NCI-H2227 treated with DMSO at 0.1 percent for 48 hours (cell line): ENCODE results near the gene STX11.

Experiments
- DNase-seq: peaks from one replicate; lab custom pipeline; 2025; lab: John Stamatoyannopoulos, UW

Gene STX11

DNA sequence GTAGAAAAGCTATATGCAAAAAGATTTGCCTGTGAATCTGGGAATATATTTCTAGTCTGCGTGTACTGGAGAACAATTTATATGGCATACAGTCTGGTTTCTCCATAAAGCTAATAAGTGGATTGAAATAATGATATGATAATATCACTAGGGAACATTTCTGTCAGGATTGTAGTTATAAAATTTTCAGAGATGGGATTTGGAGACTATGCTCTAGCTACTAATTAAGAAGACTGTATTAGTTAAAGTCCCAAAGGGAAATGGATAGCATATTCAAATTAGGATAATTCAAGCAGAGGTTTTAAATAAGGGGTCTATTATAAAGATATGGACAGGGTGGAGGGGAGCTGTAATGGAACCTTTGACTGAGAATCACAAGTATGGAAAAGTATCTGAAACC lies 7.2 kb upstream of the STX11 start:
- DNase-seq, result no peak

- no peak for DNase-seq
Observed at GRCh38 chr6:144143878-144144277, 6.4 kb upstream of the STX11 start.

- no peak for DNase-seq
Observed at GRCh38 chr6:144144996-144145395, 5.3 kb upstream of the STX11 start.

DNA sequence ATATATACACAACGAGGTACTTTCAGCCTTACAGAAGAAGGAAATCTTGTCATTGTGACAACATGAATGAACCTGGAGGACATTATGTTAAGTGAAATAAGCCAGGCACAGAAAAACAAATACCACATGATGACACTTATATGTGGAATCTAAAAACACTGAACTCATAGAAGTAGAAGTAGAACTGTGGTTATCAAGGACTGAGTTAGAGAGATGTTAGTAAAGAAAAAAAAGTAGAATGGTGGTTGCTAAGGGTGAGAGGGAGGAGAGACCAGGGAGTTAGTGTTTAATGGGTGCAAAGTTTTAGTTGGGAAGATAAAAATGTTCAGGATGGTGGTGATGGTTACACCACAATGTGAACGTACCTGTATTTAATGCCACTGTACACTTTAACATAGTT lies 4.8 kb upstream of the STX11 start:
- DNase-seq, result no peak

DNA sequence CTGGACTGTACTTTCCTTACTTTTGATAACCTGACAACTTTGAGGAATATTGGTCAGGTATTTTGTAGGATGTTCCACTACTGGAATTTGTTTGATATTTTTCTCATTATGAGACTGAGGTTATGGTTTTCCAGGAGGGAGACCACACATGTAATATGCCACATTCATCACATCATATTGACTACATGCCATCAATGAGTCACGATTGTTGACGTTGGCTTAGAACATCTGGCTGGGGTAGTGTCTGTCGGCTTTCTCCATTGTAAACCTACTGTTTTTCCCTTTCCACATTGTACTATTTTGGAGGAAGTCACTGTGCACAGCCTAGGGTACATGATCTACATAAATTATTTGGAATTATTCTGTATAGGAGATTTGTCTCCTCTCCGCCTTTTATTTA lies 1.4 kb upstream of the STX11 start:
- DNase-seq, result no peak

- no peak for DNase-seq
Observed at GRCh38 chr6:144149558-144149893, 791 bp upstream of the STX11 start.

DNA sequence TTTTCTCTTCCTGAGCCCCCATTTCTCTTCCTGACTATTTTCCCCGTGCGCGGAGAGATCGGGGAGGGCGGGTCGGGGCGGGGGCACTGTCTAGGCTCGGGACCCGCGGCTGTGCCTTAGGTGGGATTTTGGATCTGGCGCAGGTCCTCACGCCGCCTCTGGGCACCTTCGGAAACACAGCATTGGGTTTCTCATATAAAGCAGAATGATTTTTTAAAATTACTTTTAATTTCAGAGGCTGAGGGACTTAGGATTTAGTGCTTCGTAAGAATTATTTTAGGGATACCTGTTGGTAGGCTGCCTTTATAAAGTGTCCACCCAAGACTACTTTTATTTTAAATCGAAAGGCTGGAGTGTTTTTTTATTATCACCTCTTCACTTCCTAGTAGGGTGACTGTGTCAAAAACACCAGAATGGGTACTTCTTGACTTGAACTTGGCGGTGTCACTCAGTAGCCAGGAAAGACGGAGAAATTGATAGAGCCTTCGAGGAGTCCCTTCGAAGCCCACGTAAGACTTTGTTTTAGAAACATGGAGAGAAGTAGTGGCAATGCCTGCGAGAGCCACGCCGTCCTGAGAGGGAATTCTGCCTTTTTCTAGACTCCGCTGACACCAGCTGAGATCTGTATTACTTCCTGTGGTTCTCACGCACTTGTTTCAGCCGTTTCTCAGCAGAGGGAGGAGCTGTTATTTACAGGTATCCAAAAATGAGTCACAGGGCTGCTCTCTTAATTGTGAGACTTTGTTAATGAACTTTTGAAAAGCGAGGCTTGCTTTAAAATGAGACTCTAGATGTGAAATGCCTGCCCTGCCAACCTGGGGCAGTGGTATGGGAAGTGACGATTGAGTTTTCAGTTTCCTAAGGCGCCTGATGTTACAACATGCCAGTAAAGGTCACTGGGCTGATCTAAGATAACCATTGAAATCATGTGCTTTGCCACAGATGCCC lies 667 bp downstream of the STX11 start:
- DNase-seq, result no peak

DNA sequence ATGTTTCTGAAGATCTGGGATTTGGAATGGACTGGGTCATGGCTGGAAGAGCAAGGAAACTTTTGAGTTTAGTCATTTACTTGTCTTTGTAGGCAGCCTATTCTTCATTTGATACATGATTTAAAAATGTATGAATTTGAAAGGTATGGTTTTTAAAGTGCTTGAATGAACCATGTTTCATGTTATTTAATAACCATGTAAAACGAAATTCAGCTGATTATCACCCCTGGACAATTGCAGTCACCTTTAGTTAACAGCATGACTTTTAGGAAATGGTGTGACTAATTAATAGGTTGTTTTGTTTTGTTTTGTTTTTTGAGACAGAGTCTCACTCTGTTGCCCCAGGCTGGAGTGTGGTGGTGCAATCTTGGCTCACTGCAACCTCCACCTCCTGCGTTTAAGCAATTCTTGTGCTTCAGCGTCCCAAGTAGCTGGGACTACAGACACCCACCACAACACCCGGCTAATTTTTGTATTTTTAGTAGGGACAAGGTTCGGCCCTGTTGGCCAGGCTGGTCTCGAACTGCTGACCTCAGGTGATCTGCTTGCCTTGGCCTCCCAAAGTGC lies 2.1 kb downstream of the STX11 start:
- DNase-seq, result no peak

- DNase-seq, result no peak
Observed at GRCh38 chr6:144153260-144153659, 2.9 kb downstream of the STX11 start.

GRCh38 chr6:144153971-144154370 lies 3.7 kb downstream of the STX11 start:
- DNase-seq, result no peak

DNA sequence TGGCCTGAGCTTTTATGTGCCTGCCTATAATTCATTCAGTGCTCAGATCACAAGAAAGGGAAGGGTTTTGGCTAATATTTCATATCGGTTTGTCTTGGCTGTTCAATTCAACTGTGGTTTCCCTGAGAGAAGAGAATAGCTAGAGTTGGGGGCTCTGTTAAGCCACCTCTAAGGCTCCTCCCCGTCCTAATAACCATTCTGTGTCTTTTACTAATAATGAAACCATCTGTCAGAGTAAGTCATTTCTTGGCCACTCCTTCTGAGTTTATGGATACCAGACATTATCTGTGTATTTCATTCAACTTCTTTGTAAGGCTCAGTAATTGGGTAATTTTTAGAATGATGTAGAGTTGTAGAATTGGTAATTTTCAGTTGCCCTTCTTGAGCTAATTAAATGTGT lies 5.2 kb downstream of the STX11 start:
- no peak for DNase-seq

DNA sequence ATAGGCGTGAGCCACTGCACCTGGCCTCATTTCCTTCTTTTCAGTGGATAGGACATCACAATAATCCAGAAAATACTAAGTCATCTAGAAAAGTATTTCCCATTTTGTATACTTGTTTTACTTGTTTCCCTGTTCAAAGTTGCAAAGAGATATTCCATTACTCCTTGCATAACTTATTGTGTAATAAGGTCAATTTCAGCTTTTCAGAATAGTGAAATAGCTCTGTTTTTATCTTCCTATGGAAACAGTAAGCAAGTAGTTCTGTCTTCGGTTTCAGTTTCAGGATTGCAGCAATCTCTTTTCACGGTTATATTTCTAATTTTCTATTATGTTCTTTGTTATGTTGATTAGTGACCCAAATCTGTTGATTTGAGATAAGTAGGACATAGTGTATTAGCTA lies 6.0 kb downstream of the STX11 start:
- no peak for DNase-seq

- DNase-seq, result no peak
Observed at GRCh38 chr6:144156991-144157390, 6.7 kb downstream of the STX11 start.

GRCh38 chr6:144158133-144158532 lies 7.8 kb downstream of the STX11 start:
- no peak for DNase-seq

DNA sequence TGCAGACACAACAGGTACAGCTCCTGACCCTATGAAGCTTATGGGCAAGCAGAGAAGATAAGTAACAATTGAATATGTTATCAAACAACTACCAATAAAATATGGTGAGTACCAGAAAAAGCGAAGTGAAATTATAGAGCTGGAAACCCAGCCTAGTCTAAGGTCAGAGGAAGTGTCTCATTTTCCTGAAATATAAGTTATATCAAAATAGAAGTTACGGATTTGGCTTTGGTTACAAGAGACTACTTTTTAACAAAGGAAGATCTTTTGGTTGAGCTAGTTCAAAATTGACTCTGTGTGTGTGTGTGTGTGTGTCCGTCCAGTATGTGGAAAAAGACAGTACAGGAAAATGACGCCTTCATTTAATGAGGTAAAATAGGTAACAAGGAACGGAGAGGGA lies 8.9 kb downstream of the STX11 start:
- DNase-seq, result no peak

- DNase-seq, result no peak
Observed at GRCh38 chr6:144159742-144160141, 9.4 kb downstream of the STX11 start.

DNA sequence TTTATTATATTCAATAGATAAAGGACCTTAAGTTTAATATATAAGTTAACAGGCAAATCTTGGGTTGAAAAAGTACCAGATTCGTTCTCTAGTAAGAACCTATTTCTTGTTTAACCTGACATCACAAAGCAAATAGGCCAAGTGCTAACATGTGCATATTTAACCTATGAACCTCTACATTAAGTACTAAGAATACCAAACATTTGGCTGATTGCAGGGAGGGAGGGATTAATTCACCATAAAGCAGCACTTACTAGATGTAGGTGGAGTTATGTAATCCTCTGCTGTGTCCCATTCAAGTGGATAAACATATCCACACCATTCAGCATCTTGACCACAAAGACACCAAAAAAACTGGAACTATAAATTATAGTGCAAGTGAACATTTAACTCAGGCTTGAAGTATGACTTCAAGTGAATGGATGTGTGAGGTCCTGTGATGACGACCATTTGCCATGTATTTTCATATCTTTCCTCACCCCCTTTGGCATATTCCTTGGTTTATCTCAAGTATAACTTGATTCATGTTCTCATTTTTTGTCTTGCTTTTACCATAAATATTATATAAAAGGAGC lies 10.2 kb downstream of the STX11 start:
- no peak for DNase-seq

- no peak for DNase-seq
Observed at GRCh38 chr6:144161975-144162374, 11.7 kb downstream of the STX11 start.

DNA sequence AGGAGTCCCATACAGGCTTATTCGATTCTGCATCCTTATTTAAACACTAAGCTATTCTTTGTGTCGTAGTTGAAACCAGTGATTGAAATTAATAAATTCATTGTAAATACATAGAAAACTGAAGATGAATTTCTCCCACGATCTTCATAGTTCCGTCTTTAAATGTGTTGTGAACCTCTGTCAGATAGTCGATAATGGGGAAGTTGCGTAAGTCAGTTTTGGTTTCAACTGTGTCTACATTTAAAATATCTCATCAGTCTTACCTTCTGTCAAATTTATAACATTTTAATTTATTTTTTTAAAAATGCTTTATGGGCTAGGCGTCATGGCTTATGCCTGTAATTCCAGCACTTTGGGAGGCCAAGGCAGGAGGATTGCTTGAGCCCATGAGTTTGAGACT lies 12.7 kb downstream of the STX11 start:
- no peak for DNase-seq

- no peak for DNase-seq
Observed at GRCh38 chr6:144165784-144166183, 15.5 kb downstream of the STX11 start.

GRCh38 chr6:144170044-144170443 lies 19.7 kb downstream of the STX11 start:
- DNase-seq, result no peak

- DNase-seq, result no peak
Observed at GRCh38 chr6:144171406-144171805, 21.1 kb downstream of the STX11 start.

DNA sequence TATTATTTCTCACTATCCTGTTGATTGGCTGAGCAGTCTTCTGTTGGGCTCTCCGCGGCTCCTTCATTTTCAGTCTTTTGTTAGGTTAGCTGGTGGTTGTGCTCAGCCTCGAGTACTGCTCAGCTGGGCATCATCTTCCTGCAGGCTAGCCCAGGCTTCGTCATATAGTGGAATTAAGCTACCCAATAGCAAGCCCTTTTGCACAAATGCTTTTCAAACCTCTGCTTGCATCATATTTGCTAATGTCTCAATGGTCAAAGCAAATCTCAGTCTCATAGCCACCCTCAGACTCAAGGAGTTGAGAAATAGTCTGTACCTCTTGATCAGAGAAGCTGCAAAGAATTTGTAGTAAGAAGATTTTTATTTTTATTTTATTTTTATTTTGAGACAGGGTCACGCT lies 23.7 kb downstream of the STX11 start:
- no peak for DNase-seq

DNA sequence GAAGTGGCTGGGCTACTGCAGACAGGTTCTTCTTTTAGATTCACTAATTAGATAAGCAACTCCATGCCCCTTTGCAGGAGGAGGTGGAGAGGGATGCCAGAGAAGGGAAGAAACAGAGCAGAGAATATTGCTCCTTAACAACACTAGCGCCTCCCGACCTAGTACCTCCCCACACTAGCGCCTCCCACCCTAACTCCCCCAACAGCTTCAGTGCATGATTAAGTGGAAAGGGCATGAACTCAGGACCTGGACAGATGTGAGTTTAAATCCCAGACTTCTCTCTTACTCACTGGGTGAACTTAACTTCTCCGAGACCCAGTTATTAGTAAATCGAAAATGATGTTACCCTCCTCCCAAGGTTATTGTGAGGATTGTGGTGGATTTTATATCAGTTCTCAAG lies 25.7 kb downstream of the STX11 start:
- no peak for DNase-seq
